ENCODE results near the gene PTPRT. TPM values are rescaled to one million over a fixed set of nuclear protein-coding genes. Genes with fewer than 3 reads are reported as not detected.

The PTPRT gene
- total RNA-seq, 1 experiment from 2014 or later: 0.13 TPM

DNA sequence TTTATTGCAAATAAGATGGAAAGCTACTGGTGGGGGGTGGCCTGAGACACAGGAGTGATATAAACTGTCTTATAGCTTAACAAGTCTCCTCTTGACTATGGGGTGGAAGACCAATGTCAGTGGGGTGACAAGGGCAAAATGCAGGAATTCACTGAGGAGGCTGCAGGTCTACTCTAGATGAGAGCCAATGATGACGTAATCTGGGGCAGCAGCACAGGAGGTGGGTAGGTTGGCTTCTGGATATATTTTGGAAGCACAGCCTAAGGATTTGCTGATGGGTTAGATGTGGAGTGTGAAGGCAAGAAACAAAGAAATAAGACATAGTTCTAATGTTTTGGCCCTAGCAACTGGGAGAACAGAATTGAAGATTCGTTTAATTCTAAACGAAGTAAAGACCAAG lies 253.2 kb downstream of the PTPRT start:
- Histone ChIP-seq H2BK12ac (ENCODE audit: insufficient read length, low read depth, low read length) (no peak overlapping the region), H3K9me3 (ENCODE audit: control insufficient read depth, low read depth, low read length) (no peaks in the 10 kb centered on the region)

More for the DNA sequence above, 253.2 kb downstream of the PTPRT start:
- H4K8ac ChIP-seq (replicated peaks; ENCODE audit: insufficient read length, low read depth, low read length): no peak overlapping the region
- no peaks in the 10 kb centered on the region; a peak in 1 of 7 replicates for H3K36me3 Mint-ChIP-seq (ENCODE audit: insufficient read depth in 1 of 3, low read depth in 3 of 3)
- no peak overlapping the region for H2BK20ac ChIP-seq (ENCODE audit: low read depth, low read length, poor library complexity, severe bottlenecking)
- no peak overlapping the region for H3K27ac Mint-ChIP-seq
- no peaks in the 10 kb centered on the region for H3K27me3 ChIP-seq (ENCODE audit: insufficient read depth, low read length)
- no peak overlapping the region for H3K9ac ChIP-seq (ENCODE audit: extremely low read depth, insufficient read length, low read length)
- H3K23ac ChIP-seq (ENCODE audit: insufficient read length, low read depth, low read length): no peak overlapping the region
- H3K27me3 Mint-ChIP-seq (ENCODE audit: low read depth): no peaks in the 10 kb centered on the region
- H3K79me1 ChIP-seq (ENCODE audit: insufficient read depth, low read depth, low read length, poor library complexity, severe bottlenecking): no peaks in the 10 kb centered on the region
- H2AFZ ChIP-seq (ENCODE audit: low read length): no peak overlapping the region
- no peak overlapping the region for H4K5ac ChIP-seq (ENCODE audit: insufficient read length, low read depth, low read length)
- H2BK5ac ChIP-seq (ENCODE audit: insufficient read length, low read length): no peak overlapping the region
- no peaks in the 10 kb centered on the region for H3K79me2 ChIP-seq (ENCODE audit: insufficient read depth, low read length)
- H4K20me1 ChIP-seq (ENCODE audit: control insufficient read depth, insufficient read depth, insufficient read length): no peaks in the 10 kb centered on the region
- no peak overlapping the region for H2BK15ac ChIP-seq (ENCODE audit: low read depth, low read length)
- H3K23me2 ChIP-seq (ENCODE audit: insufficient read length, low read depth, low read length, poor library complexity, severe bottlenecking): no peaks in the 10 kb centered on the region
- peaks cover 20 to 24% of the 10 kb centered on the region in 2 experiments for H3K4me1 Mint-ChIP-seq
- no CpG with 5 or more reads among the region's 3 CpGs for WGBS (ENCODE audit: extremely low coverage, insufficient read length, low lambda C conversion rate)
- no peak overlapping the region for H3K4me3 Mint-ChIP-seq
- no peak overlapping the region for H2BK120ac ChIP-seq (ENCODE audit: low read depth, low read length, poor library complexity, severe bottlenecking)
- TF ChIP-seq, protein P1, sequence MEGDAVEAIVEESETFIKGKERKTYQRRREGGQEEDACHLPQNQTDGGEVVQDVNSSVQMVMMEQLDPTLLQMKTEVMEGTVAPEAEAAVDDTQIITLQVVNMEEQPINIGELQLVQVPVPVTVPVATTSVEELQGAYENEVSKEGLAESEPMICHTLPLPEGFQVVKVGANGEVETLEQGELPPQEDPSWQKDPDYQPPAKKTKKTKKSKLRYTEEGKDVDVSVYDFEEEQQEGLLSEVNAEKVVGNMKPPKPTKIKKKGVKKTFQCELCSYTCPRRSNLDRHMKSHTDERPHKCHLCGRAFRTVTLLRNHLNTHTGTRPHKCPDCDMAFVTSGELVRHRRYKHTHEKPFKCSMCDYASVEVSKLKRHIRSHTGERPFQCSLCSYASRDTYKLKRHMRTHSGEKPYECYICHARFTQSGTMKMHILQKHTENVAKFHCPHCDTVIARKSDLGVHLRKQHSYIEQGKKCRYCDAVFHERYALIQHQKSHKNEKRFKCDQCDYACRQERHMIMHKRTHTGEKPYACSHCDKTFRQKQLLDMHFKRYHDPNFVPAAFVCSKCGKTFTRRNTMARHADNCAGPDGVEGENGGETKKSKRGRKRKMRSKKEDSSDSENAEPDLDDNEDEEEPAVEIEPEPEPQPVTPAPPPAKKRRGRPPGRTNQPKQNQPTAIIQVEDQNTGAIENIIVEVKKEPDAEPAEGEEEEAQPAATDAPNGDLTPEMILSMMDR (conservative IDR thresholded peaks at IDR 0.05): no peak
- H2AK5ac ChIP-seq (ENCODE audit: insufficient read length, low read length): no peak overlapping the region
- H3K18ac ChIP-seq (ENCODE audit: insufficient read length, low read depth, low read length): no peak overlapping the region
- no peak overlapping the region for H3K4ac ChIP-seq (ENCODE audit: low read depth, low read length)
- no peak overlapping the region for H4K91ac ChIP-seq (ENCODE audit: insufficient read length, low read depth, low read length)
- H3K56ac ChIP-seq (ENCODE audit: insufficient read length, low read depth, low read length): no peak overlapping the region
- H3K14ac ChIP-seq (ENCODE audit: insufficient read depth, low read length): no peak overlapping the region
- no peak overlapping the region for H3K4me2 ChIP-seq (ENCODE audit: insufficient read depth, insufficient read length, low read length)
- no peaks in the 10 kb centered on the region; a peak in 1 of 5 replicates for H3K9me3 Mint-ChIP-seq
- H3K4me1 ChIP-seq (ENCODE audit: insufficient read depth, low read length): no peaks in the 10 kb centered on the region
- H3K27ac ChIP-seq (ENCODE audit: insufficient read length, low read depth, low read length): no peak overlapping the region
- no peak for DNase-seq
- no peak overlapping the region for H3T11ph ChIP-seq (ENCODE audit: low read length)
